Brain microvascular endothelial cell (primary cell): ENCODE results near the gene SRRT.
"Not testable (repeated sequence)": the region's sequence is repeated elsewhere in the genome, so short reads cannot be mapped to it uniquely, and the experiment has no call there.

Source experiments
- DNase-seq: peaks from one replicate; pipeline ENCODE4 v3.0.0-alpha.2; 2020
- H3K27ac ChIP-seq: fragments of 250-450 bp; sonication (Bioruptor Pico); 2 replicates; pipeline ENCODE4 v1.5.1; 2020; ENCODE audit warnings: mild to moderate bottlenecking, moderate library complexity
- H3K27me3 ChIP-seq: fragments of 250-450 bp; sonication (Bioruptor Pico); replicated peaks from 2 replicates; pipeline ENCODE4 v1.5.1; 2020; ENCODE audit warnings: mild to moderate bottlenecking
- H3K36me3 ChIP-seq: fragments of 250-450 bp; sonication (Bioruptor Pico); replicated peaks from 2 replicates; pipeline ENCODE4 v1.5.1; 2020; ENCODE audit warnings: mild to moderate bottlenecking
- H3K4me3 ChIP-seq: 2 replicates; pipeline ENCODE4 v1.5.1; 2011; ENCODE audit warnings: low read depth, mild to moderate bottlenecking, control low read depth, low read length, moderate library complexity
- CTCF ChIP-seq: IDR thresholded peaks from 2 replicates; pipeline ENCODE4 v1.5.1; 2011; ENCODE audit warnings: low read depth, mild to moderate bottlenecking, moderate library complexity, low read length, control low read depth, inconsistent platforms; ENCODE audit errors: missing control alignments
- in situ Hi-C: cut with HindIII; loops from 2 replicates; pipeline ENCODE4 v1.10.0; 2017; ENCODE audit warnings: low sequenced_read_pairs, low pct_ligation_motif_present

The SRRT gene

GRCh38 chr7:100911484-100911883, 36.6 kb downstream of the SRRT start:
- in situ Hi-C loops: no loop called here

GRCh38 chr7:100914208-100914878, 39.4 kb downstream of the SRRT start:
- H3K36me3 ChIP-seq: no peaks in the 10 kb centered on the region
- in situ Hi-C loops: no loop called here
- no peak overlapping the region for H3K4me3 ChIP-seq
- H3K27ac ChIP-seq: no peak overlapping the region
- DNase-seq: no peak
- H3K27me3 ChIP-seq: no peaks in the 10 kb centered on the region
- TF ChIP-seq CTCF: no peak

More at GRCh38 chr7:100911484-100911883, 36.6 kb downstream of the SRRT start:
- no peak overlapping the region for H3K4me3 ChIP-seq
- DNase-seq: no peak
- H3K27me3 ChIP-seq: no peaks in the 10 kb centered on the region
- no peak for TF ChIP-seq CTCF
- H3K27ac ChIP-seq: no peak overlapping the region
- H3K36me3 ChIP-seq: no peaks in the 10 kb centered on the region

GRCh38 chr7:100914879-100915447, 40.1 kb downstream of the SRRT start:
- H3K27me3 ChIP-seq: no peaks in the 10 kb centered on the region
- H3K27ac ChIP-seq: no peak overlapping the region
- H3K36me3 ChIP-seq: no peaks in the 10 kb centered on the region
- no peak for TF ChIP-seq CTCF
- in situ Hi-C loops: no loop called here
- DNase-seq: no peak
- no peak overlapping the region for H3K4me3 ChIP-seq

GRCh38 chr7:100919335-100919734, 44.4 kb downstream of the SRRT start:
- DNase-seq, H3K27ac ChIP-seq, H3K4me3 ChIP-seq, H3K27me3 ChIP-seq, H3K36me3 ChIP-seq, in situ Hi-C loops: not testable (repeated sequence)

- H3K36me3 ChIP-seq, H3K4me3 ChIP-seq, H3K27ac ChIP-seq, in situ Hi-C loops, H3K27me3 ChIP-seq, DNase-seq: not testable (repeated sequence)
Measured at GRCh38 chr7:100919779-100920437, 45.0 kb downstream of the SRRT start.

GRCh38 chr7:100921039-100921438, 46.1 kb downstream of the SRRT start:
- no peak for TF ChIP-seq CTCF
- Histone ChIP-seq H3K27ac (no peak overlapping the region), H3K36me3 (no peaks in the 10 kb centered on the region), H3K27me3 (no peaks in the 10 kb centered on the region), H3K4me3 (no peak overlapping the region)
- no peak for DNase-seq
- in situ Hi-C loops: no loop called here

GRCh38 chr7:100923616-100924015, 48.7 kb downstream of the SRRT start:
- H3K4me3 ChIP-seq, H3K36me3 ChIP-seq, H3K27me3 ChIP-seq, in situ Hi-C loops, H3K27ac ChIP-seq, DNase-seq: not testable (repeated sequence)
